Fibroblast of villous mesenchyme (primary cell): Measurements from ENCODE around the gene GALNS. TPM values are rescaled to one million over a fixed set of nuclear protein-coding genes. Genes with fewer than 3 reads are reported as not detected.

Source experiments
- DNase-seq: peaks from one replicate; pipeline ENCODE4 v3.0.0-alpha.2; 2010; ENCODE audit warnings: low read depth
- H3K4me3 ChIP-seq: 2 replicates; pipeline ENCODE4 v1.5.1; 2011; ENCODE audit warnings: low read depth, mild to moderate bottlenecking, low read length
- total RNA-seq: library from RNA; depleted of rRNA; stranded (reverse); fragments of >200 nt; gene quantifications from 2 replicates; pipeline ENCODE4 v1.2.3, GENCODE V29; 2012
- TF ChIP-seq, protein P1 (sequence below): IDR thresholded peaks from 2 replicates; pipeline ENCODE4 v1.5.1; 2012; ENCODE audit warnings: low read depth, mild to moderate bottlenecking, low read length; ENCODE audit not compliant: insufficient read depth

The GALNS gene
- total RNA-seq, 1 donor, result 26.3 TPM

DNA sequence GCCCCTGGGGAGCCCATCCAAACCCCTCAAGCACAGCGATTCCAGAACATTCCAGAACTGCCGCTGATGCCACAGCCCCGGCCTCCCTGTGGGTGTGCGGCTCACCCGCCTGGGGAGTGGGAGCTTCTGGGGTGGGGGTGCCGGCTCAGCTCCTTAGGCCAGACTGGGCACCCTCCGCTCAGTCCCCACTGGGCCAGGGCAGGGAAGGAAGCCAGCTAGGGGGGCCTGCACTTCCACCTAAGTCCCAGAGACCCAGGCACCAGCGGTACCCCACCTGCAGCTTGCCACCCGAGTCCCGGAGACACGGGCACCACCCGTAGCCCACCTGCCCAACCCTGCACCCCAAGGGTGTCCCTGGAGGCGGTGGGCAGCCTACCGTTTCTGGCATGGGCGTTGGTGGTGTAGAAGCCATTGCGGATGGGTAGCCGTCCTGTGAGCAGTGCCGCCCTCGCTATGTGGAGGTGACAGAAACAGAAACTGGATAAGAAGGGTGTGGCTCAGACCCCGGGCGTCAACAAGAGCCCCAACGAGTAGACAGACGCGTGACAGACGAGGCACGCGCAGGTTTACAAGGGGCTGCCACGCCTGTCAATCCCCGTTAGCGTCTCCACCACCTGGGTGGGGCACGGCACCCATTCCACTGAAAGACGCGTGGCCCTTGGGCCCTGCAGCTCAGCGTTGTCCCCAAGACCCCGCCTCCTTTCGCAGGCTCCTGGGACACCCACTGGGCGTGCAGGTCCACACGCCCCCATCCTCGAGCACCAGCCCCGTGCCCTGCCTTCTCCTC lies 15.0 kb downstream of the GALNS start:
- DNase-seq, result no peak
- H3K4me3 ChIP-seq, result no peak overlapping the region
- TF ChIP-seq, protein P1, sequence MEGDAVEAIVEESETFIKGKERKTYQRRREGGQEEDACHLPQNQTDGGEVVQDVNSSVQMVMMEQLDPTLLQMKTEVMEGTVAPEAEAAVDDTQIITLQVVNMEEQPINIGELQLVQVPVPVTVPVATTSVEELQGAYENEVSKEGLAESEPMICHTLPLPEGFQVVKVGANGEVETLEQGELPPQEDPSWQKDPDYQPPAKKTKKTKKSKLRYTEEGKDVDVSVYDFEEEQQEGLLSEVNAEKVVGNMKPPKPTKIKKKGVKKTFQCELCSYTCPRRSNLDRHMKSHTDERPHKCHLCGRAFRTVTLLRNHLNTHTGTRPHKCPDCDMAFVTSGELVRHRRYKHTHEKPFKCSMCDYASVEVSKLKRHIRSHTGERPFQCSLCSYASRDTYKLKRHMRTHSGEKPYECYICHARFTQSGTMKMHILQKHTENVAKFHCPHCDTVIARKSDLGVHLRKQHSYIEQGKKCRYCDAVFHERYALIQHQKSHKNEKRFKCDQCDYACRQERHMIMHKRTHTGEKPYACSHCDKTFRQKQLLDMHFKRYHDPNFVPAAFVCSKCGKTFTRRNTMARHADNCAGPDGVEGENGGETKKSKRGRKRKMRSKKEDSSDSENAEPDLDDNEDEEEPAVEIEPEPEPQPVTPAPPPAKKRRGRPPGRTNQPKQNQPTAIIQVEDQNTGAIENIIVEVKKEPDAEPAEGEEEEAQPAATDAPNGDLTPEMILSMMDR, result no peak

DNA sequence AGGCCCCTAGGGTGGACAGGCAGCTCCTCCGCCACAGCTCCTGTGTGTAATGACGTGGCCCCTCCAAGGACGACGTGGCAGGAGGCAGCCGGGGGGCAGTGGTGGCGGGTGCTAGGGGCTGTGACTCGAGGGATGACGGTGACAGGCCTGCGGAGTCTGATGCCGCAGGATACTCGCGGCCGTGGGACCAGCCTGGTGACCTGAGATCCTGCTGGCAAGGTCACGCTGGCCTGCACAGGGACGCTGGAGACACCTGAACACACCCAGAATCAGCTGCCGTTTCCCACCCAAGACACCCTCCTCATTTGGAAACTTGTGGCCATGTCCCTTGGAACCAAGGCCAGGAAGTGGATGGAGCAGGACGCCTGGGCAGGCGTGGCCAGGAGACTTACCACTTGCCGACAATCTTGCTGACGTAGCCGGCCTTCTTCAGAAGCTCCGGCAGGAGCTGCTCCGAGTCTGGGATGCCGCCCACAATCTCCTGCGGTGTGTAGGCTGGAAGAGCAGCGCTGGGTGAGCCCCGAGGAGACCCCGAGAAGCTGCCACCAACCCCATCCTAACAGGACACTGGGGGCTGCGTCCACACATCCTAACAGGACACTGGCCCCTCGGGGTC lies 16.0 kb downstream of the GALNS start:
- DNase-seq, result no peak
- TF ChIP-seq, protein P1, result no peak
- H3K4me3 ChIP-seq, result no peak overlapping the region

DNA sequence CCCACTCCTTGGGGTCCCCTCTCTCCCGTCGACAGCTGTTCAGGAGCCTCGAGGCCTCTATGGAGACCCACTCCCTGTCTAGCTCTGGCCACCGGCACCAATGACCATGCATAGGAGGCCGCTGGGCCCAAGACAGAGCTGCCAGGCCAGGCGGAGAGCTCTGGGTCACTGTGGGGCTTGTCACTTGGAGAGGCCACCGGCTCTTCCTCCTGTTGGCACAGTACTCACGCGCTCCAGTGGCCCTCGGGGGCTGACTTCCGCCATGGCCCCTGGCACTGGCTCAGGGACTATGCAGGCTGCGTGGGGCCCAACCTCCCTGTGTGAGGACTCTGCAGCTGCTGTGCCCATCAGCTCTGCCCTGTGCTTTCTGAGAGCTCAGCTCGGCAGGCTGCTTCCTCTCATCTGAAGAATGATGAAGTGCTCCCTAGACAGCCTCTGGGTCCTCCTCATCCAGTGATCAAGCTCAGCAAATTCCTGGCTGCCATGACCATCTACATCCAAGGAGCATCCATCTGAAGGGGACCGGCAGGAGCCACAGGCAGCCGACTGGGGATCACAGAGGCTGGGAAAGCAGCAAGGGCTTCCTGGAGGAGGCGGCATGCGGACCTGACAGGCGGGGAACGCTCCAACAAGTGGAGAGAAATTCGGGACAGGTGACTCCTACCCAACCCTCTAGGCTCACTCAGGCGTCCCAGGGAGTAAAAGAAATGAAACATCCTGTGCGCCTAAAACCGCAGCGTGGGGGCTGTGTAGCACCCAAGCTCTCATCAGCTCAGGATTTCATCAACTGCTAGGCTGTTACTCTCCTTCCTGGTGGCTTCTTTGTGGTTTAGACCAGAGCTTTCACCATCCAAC lies 16.8 kb downstream of the GALNS start:
- no peak overlapping the region for H3K4me3 ChIP-seq
- TF ChIP-seq, protein P1, result no peak
- no peak for DNase-seq

DNA sequence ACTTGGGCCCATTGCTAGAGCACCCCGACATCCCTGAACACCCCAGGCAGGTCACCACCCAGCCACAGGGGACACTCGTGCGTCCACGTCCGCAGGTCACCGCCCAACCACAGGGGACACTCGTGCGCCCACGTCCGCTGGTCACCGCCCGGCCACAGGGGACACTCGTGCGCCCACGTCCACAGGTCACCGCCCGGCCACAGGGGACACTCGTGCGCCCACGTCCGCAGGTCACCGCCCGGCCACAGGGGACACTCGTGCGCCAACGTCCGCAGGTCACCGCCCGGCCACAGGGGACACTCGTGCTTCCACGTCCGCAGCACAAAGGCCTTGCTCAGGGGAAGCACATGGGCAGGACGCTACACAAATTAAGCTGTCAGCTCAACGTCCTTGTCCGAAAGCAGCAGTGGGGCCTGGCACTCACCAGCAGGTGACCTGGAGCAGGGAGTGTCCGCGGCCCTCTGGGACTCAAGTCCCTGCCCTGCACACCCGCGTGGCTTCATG lies 17.7 kb downstream of the GALNS start:
- DNase-seq, result no peak
- TF ChIP-seq, protein P1, result no peak
- no peak overlapping the region for H3K4me3 ChIP-seq

DNA sequence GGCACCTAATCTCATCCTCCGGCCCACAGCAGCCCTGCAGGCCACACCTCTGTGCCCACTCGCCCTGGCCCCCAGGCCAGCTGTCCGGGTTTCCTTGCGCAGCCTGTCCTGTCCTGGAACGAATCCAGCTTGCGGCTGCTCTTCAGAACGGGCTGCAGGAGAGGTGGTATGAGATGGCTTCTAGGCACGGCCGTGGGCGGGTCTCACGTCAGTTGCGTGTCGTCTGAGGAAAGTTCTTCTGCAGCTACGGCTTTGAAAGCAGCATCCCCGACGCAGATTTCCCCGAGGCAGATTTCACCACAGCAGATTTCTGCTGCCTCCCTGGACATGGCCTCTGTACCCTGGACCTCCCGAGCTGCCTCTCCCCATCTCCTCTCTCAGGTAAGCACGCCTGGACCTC lies 18.2 kb downstream of the GALNS start:
- no peak overlapping the region for H3K4me3 ChIP-seq
- no peak for DNase-seq
- TF ChIP-seq, protein P1, result no peak

DNA sequence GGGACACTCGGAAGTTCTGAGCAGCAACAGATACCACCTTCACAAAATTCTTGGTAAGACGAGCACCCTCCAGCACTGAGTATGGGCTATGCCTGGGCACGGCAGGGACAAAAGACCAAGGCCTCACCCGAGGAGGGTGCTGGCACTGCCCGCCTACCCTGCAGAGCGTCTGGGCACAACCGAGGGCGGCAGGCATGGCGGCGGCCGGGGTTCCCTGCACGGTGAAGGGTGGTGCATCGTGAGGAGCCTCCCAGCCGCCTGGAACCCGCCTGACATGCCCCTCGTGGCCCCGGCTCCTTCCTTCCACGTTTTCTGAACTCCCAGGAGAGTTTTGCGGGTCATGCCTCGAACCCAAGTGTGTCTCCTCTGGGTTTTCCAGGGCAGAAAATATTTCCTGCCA lies 18.9 kb downstream of the GALNS start:
- no peak for DNase-seq
- TF ChIP-seq, protein P1, result no peak
- no peak overlapping the region for H3K4me3 ChIP-seq
